22Rv1 (cell line): ENCODE data around the gene CACNA1A.

Source experiments
- ZFX ChIP-seq: fragments of 450-650 bp; IDR thresholded peaks from 2 replicates; pipeline ENCODE4 v1.6.1; 2017; ENCODE audit warnings: antibody characterized with exemption, borderline replicate concordance
- TF ChIP-seq, protein P1 (sequence below): fragments of 450-650 bp; IDR thresholded peaks from 2 replicates; pipeline ENCODE4 v1.5.1; 2017; ENCODE audit warnings: mild to moderate bottlenecking

DNA sequence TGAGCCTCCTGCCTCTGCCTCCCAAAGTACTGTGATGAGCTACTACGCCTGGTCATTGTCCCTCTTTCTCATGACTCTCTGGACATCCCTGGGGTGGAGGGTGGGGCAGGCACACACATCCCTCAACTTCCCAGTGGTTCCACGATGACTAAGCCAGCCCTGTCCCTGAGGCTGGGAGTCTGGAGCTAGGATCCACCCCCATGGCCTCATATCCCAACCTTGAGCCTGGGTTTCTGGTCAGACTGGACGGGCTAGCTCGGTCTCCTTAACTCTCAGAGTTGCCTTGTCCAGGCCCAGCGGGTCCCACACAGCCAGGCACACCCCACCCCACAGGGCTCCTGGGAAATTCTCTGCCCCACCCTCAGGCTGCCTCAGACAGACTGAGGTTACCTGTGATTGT, 336.5 kb downstream of the CACNA1A start:
- TF ChIP-seq, protein P1, sequence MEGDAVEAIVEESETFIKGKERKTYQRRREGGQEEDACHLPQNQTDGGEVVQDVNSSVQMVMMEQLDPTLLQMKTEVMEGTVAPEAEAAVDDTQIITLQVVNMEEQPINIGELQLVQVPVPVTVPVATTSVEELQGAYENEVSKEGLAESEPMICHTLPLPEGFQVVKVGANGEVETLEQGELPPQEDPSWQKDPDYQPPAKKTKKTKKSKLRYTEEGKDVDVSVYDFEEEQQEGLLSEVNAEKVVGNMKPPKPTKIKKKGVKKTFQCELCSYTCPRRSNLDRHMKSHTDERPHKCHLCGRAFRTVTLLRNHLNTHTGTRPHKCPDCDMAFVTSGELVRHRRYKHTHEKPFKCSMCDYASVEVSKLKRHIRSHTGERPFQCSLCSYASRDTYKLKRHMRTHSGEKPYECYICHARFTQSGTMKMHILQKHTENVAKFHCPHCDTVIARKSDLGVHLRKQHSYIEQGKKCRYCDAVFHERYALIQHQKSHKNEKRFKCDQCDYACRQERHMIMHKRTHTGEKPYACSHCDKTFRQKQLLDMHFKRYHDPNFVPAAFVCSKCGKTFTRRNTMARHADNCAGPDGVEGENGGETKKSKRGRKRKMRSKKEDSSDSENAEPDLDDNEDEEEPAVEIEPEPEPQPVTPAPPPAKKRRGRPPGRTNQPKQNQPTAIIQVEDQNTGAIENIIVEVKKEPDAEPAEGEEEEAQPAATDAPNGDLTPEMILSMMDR, result no peak
- TF ChIP-seq ZFX, result no peak
